Posterior cingulate gyrus (tissue), 11 donors: ENCODE measurements around the gene ABCC11.
A peak's percentile ranks its signal among the peaks of the same experiment; 100 is the strongest.

Experiments
- DNase-seq, 10 donors: peaks; one replicate each; pipeline versions ENCODE4 v3.0.0 to v3.0.0-alpha.2; 2020 to 2021; ENCODE audit warnings: mixed read lengths in 3 of 10
- intact Hi-C: fragments of 100-400 bp; cut with DNase I; formaldehyde crosslinking; loops from one replicate; pipeline ENCODE4 v1.15.1; 2023

ABCC11 gene

DNA sequence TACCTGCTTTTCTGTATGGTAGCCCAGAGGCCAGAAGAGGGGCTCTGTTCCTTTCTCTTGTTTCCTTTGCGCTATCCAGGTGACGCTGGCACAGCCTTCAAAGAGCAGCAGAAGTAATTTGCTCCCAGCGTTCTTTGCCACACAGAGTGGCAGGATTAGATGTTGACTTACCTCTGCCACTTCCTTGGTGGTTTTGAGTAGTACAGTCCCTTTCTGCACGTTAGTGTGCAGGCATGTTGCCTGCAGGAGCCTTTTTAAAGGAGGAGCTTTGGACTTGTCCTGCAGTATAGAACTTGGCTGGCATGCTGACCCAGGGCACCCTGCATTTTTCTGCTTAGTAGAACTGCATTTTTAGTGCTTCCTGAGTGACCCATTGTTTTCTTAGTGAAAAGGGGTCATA lies at the start of gene ABCC11:
ABCC11 (minus strand) TSS at position 229 of the 400 bp plus-strand sequence. CDS start 15,618 bp downstream, outside the sequence.
- no peak for DNase-seq
- intact Hi-C loops = loop anchor here (5.0 kb wide), 1 partner anchor 360 kb away; no protein-coding TSS in a partner anchor

DNA sequence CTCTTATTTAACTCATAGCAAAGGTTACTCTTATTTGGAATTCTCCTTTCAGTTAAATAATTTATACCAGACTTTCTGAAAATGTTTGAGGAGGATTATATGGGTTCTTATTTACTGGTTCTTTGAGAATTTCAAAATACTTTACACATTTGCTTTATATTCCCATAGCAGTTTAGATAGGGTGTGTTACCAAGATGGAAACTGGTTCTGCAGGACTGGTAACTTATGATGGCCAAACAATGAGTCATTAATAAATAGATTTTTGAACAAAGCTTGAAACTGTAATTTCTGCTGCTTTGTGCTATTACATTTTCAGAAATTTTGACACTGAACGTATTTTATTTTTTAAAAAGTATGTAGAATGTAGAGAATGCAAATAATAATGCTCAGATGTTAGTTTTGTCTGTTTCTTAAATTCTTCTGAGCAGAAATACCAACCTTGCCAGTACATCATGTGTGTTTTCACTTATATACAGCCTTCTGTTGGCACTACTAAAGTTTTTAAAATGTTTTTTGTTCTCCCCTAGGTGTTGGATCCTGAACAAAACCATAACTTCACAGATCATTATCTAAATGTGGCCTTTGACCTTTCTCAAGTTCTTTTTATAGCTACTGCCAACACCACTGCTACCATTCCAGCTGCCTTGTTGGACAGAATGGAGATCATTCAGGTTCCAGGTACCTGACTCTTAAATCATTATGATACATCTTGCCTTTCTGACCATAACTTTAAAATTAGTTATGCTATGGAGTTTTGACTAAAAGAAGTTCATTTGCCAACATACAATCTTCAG lies 48.3 kb upstream of the ABCC11 start:
- intact Hi-C loops = no loop called here

DNA sequence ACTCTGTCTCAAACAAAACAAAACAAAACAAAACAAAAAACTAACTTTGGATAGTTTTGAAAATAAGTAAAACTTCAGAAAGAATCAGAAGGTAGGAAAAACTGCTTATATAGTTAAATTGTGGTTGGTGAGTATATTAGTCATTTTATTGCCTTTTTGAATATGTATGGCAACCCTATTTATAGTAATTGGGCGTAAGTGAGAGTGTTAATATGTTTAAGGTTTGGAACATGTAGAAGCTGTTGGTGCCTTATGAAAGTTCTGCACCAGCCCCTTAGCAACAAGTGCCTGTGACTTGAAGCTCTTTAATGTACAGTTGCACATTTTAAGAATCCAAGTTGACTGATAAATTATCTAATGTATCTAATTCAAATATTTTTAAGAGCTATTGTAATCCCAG lies 47.4 kb upstream of the ABCC11 start:
- intact Hi-C loops = no loop called here
- no peak for DNase-seq

More for the DNA sequence above, 48.3 kb upstream of the ABCC11 start:
- DNase-seq = no peak

DNA sequence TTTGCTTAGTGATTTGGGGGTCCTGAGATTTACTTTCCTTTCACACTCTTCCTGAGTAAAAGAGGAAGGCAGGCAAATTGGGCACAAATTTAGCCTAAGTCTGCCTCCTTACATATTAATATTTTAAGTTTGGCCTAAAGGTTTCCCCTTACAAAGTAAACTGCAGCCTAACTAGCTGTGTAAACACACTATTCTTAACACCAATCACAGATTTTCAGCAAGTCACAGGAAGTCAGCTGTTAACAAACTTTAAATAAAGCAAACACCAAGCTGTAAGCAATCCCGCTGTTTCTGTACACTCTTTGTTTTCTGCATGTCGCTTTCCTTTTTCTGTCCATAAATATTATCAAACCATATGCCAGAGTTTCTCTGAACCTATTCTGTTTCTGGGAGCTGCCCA lies 45.1 kb upstream of the ABCC11 start:
- intact Hi-C loops = no loop called here
- no peak for DNase-seq

DNA sequence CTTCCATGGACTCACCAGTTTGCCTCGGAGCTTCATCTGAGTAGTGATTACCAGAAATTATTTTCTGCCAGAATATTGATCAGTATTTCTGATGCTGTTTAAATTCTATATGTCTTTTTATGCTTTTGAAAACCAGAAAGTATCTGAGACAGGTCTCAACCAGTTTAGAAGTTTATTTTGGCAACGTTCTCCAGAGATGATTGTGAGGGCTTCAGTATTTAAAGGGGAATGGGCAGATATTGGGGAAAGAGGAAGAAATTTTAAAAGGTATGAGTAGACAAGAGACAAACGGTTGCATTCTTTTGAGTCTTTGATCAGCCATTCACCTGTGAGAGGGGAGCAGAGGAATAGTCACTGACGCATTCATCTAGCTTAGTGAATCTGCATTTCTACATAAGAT lies 44.4 kb upstream of the ABCC11 start:
- intact Hi-C loops = no loop called here
- no peak for DNase-seq

DNA sequence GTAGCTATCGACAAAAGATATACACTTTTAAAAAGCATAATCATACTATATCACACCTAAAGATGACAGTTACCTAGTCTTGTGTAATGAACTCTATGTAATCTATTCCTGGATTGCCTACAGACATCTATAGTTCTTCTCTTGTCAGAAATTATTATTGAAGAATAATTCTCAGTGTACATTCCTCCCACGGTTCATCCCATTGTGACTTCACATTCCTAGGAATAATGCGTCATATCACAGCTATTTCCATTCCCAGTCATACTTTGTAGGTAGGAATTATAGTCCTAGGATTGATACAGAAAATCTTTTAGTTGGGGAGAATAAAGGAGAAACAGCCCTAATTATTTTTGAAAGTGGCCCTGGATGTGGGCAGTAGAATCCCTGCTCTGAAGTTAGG lies 44.0 kb upstream of the ABCC11 start:
- intact Hi-C loops = no loop called here
- no peak for DNase-seq

DNA sequence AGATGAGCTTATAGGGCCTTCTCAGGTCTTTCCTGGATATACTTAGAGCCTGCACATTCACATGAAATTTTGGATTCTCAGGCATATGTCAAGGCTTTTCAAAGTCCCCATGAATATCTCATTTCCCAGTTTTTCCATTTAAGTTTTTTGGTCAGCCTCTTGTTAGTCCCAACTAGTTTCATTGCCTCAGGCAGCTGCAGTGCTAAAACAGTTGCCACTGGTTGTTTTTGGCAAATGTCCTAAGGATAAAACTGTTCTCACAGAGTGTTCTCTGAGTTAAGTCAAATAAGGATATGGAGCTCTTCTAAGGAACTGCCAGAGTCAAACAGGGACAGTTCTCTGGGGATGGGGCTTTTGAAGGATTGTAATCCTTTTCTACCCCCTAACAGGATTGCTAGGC lies 39.9 kb upstream of the ABCC11 start:
- intact Hi-C loops = no loop called here
- DNase-seq = no peak

DNA sequence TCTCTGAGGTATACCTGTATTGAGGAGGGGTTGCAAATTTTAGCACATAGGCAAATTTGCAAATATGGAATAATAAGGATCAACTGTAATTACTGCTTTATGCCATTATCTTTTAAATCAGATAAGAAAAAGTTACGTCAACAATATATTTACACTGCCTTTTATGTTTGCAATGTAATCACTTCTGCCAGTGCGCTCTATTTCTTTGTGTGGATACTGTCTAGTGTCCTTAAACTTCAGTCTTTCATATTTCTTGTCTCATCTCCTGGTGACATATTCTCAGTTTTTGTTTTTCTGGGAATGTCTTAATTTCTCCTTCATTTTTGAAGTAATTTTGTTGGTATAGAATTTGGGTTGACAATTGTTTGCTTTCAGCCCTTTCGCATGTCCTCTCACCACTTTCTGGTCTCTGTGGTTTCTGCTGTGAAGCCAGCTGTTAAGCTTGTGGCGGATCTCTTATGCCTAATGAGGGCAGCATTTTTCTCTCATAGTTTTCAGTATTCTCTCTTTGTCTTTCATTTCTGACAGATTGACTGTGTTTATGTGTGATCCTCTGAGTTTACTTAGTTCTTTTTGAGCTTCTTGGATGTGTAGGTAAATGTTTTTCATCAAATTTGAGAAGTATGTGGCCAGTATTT lies 37.6 kb upstream of the ABCC11 start:
- intact Hi-C loops = no loop called here
- no peak for DNase-seq

DNA sequence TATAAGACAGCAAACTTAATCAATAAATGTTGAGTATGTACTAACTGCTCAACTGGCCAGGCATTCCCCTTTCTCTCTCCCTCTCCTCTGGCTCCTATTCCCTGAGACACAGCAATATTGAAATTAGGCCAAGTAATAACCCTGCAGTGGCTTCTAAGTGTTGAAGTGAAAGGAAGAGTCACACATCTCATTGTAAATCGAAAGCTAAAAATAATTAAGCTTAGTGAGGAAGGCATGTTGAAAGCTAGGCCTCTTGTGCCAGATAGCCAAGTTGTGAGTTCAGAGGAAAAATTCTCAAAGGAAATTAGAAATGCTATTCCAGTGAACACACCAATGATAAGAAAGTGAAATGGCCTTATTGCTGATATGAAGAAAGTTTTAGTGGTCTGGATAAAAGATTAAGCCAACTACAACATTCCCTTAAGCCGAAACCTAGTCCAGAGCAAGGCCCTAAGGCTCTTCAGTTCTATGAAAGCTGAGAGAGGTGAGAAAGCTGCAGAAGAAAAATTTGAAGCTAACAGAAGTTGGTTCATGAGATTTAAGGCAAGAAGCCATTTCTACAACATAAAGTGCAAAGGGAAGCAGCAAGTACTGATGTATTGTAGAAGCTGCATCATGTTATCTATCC lies 35.4 kb upstream of the ABCC11 start:
- no peak for DNase-seq
- intact Hi-C loops = no loop called here

DNA sequence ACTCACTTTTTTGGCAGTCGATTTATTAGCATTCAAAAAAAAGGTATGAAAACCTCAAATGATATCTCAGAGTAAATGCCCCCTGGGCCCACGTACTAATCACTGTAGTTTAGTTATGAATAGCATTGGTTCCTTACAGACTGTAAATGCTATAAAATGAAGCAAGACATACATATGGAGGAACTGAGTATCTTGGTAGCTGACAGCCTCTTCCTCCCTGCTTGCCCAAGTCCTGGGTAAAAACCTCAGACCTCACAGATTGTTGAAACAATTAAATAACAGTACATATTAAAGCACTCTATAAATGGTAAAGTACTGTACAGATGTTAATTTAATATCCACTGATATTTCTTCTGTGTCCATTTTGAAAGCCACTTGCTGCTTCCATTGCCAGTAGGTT lies 33.2 kb upstream of the ABCC11 start:
- no peak for DNase-seq
- intact Hi-C loops = no loop called here

DNA sequence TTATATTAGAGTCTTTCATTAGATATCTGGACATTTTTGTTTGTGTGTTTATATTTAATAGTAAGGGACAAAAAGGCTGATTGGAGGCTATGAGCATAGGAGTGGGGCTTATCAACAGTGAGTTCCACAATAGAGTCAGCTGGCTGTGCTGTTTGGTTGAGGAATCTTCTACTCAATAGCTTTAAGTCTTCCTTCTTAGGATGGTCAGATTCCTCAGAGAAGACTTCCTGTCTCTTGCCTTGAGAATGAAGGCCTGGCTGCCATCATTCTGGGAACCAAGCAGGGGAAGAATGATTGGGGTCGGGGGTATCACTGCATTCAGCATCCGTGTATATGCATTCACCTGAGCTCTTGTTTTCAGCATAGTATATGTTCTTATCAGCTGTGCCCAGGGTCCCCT lies 31.9 kb upstream of the ABCC11 start:
- intact Hi-C loops = loop anchor here (5.0 to 10.0 kb wide), 3 partner anchors 37 to 263 kb away; partner anchors contain the start of gene LONP2
- DNase-seq = no peak

DNA sequence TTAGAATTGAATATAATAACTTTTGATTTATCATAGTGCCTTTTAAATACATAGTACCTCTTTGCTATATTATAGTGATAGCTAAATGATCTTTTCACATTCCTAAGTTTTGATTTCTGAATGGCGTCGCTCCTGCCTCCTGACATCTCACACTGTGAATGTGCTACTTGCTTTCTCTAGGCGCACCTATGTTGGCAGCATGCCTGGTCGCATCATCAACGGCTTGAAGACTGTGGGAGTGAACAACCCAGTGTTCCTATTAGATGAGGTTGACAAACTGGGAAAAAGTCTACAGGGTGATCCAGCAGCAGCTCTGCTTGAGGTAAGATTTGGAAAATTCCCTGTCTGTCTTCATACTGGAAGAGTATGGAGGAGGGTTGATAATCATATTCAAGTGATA lies 29.8 kb upstream of the ABCC11 start:
- peak in 3 of 10 donors; percentile 14 to 82 (median 74) for DNase-seq
- intact Hi-C loops = loop anchor here (5.0 to 10.0 kb wide), 3 partner anchors 35 to 265 kb away; partner anchors contain the start of gene LONP2

DNA sequence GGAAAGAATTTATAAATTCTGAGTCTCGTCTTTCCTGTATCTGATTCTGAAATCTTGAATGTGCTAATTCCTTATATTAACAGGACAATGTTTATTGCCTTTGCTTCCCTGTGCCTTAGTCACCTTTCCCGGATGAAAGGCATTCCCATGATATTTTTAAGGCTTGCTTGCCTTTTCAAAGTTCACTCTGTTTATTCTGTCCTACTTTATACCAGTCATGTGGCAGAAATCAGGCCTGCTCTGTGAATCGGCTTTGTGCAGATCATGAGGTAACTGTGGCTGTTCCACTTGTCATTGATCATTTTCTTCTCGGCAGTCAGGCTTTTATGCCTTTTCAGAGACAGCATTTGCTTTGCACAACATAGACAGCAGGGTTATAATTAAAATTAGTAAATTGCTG lies 28.8 kb upstream of the ABCC11 start:
- intact Hi-C loops = loop anchor here (5.0 to 10.0 kb wide), 3 partner anchors 34 to 266 kb away; partner anchors contain the start of gene LONP2
- peak in 1 of 10 donors; percentile 16 for DNase-seq

DNA sequence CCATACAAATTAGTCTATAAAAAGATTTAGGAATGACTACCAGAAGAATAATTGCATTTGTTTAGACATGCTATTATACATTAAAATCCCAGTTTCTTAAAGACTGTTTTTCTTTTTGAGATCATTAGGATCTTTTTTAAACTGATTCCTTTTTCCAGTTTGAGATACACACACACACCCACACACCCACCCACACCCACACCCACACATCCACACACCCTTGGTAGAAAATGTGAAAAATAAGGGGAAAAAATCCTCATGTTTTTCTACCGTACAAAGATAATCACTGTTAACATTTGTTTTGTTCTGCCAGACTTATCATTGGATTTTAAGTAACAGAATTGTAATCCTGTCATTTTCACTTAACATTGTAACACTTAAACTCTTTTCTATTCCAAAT lies 27.1 kb upstream of the ABCC11 start:
- intact Hi-C loops = loop anchor here (10.0 kb wide), 1 partner anchor 90 kb away; no protein-coding TSS in a partner anchor
- DNase-seq = no peak

DNA sequence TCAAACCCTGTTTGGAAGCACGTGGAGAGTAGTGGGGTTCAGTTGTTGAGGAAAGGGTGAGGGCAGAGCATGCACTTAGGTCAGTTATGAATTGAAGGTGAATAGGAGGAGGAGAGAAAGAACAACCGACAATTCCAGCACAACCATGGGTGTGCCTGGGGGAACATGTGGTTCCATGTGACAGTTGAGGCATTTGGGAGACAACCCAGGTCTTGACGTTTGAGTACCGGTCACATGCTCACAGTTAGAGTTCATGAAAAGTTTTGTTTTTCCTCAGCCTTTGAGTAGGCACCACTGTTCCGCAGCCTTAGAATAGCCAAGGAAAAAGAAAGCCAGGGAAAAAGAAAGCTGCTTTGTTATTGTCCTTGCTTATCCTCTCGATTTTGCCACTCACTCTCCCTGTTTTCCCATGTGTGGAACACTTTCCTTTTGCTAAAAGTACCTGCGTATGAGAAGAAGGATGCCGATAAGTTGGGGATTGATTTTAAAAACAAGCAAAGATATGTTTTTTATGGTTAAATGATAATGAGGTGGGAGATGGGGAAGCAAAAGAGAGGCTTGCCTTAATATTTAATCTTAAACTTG lies 25.6 kb upstream of the ABCC11 start:
- DNase-seq = peak in 3 of 10 donors; percentile 9 to 30 (median 23)
- intact Hi-C loops = loop anchor here (10.0 kb wide), 1 partner anchor 92 kb away; no protein-coding TSS in a partner anchor

DNA sequence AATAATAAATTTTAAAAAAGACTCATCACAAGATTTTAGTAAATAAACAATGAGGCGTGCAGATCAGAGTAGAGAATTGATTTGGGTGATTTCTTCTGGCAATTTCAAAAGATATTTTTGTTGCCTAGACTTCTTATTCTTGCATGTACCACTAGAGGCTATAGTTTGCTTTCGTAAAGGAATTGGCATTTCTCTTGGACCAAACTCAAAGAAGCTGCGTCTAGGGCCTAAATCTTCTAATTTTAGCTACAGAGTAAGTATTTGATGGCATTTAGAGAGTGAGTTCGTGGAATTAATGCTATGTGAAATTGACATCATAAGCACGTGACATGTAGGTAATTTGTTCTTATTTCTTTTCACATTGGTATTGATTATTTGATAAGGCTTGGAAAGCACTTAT lies 24.4 kb upstream of the ABCC11 start:
- no peak for DNase-seq
- intact Hi-C loops = loop anchor here (10.0 kb wide), 1 partner anchor 93 kb away; no protein-coding TSS in a partner anchor

DNA sequence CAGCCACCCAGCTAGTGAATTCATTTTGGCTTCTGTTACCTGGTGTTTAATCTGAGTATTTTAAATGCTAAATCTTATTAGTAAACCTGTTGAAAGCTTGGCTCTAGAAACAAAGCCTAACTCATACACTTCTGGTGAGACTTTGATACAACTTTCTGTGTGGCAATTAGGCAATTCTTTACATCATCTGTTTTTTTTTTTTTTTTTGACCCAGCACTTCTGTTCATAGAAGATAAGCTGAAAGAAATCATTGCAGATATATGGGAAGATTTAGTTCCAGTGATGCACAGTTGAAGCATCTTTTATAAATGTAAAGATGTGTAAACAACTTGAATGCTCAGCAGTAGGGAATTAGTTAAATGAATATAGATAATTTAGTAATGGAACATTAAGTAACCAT lies 21.7 kb upstream of the ABCC11 start:
- intact Hi-C loops = no loop called here
- no peak for DNase-seq

DNA sequence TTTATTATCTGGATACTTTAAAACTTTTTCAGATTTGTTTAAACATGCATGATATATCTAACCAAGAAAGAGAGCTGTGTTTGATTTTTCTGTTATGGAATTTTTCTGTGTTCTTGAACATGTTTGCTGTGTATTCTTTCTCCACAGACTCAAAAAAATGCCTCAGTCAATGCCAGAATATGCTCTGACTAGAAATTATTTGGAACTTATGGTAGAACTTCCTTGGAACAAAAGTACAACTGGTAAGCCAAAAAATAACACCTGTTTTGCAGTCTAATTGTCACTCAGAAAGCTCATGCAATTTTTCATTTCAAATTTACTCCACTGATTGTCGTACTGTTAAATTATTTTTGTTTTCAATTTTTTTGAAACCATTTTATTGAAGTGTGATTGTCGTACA lies 15.3 kb upstream of the ABCC11 start:
- DNase-seq = no peak
- intact Hi-C loops = no loop called here

DNA sequence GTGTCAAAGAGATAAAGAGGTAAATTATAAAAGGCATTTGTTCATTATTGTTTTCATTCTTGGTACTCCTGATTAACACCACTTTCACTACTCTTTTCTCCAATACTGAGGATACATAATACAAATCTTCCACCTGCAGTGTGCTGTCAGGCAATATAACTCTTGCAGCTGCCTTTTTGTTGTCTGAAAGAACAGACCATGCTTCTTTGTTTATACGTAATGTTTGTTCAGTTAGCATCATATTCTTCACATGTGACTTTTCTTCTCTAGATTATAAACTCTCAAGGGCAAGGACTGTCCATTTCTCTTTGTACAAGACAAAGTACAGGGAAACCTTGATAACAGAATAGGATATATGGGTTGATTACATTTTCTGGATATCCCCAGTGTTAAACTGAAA lies 14.2 kb upstream of the ABCC11 start:
- intact Hi-C loops = no loop called here
- no peak for DNase-seq

DNA sequence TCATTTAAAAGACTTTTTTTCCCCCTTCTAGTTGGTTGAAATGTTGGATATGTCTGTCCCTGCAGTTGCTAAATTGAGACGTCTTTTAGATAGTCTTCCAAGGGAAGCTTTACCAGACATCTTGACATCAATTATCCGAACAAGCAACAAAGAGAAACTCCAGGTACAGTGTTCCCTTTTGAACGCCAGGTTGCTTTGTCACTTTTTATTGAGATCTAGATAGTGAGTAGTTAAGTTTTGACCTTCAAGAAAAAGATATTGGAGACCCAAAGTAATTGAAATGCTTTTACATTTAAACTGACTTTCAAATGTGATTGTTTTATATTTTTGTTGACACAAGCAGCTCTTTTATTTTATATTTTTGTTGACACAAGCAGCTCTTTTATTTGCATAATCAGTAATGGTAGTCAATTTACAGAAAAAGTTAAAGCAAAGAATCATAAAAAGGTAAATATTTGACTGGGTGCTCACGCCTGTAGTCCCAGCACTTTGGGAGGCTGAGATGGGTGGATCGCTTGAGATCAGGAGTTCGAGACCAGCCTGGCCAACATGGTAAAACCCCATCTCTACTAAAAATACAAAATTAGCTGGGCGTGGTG lies 9.3 kb upstream of the ABCC11 start:
- DNase-seq = no peak
- intact Hi-C loops = no loop called here
